ENCODE data around the gene ZMYND8. TPM values are rescaled to one million over a fixed set of nuclear protein-coding genes. Genes with fewer than 3 reads are reported as not detected.

The ZMYND8 gene
- total and polyA plus RNA-seq, 10 of the 15 experiments (the other 5 are each of a cell fraction or from before 2014, with no cell fraction given) = 12.9 to 54.8 (median 23.1) TPM

- no peak for TF ChIP-seq ZBTB4 (CRISPR knock-in tag; IDR thresholded peaks at IDR 0.05)
- TF ChIP-seq POU2F2 (IDR thresholded peaks at IDR 0.05; ENCODE audit: borderline replicate concordance, low read depth, low read length) = no peak
- no peak for TF ChIP-seq MYB (IDR thresholded peaks at IDR 0.05; ENCODE audit: borderline replicate concordance, low read depth, low read length)
- TF ChIP-seq RAD21 (IDR thresholded peaks at IDR 0.05; ENCODE audit: insufficient read depth, low read depth, low read length) = no peak
- no peak for TF ChIP-seq POLR2A (IDR thresholded peaks at IDR 0.05; ENCODE audit: low read depth, low read length)
- TF ChIP-seq ZSCAN29 (IDR thresholded peaks at IDR 0.05) = no peak
- no peak for TF ChIP-seq PAX5 (IDR thresholded peaks at IDR 0.05; ENCODE audit: borderline replicate concordance, low read depth, low read length)
- no peak for TF ChIP-seq SUZ12 (IDR thresholded peaks at IDR 0.05; ENCODE audit: unreplicated experiment)
- peak in 1 of 2 experiments; percentile 19; a peak in 1 of 4 replicates for TF ChIP-seq IKZF2 (IDR thresholded peaks at IDR 0.05)
- TF ChIP-seq ATF3 (IDR thresholded peaks at IDR 0.05; ENCODE audit: borderline replicate concordance, extremely low read depth, low read depth, low read length) = no peak
- no peak for TF ChIP-seq TCF3 (IDR thresholded peaks at IDR 0.05; ENCODE audit: borderline replicate concordance, insufficient read depth, low read depth, low read length)
- no peak for TF ChIP-seq ZNF687 (IDR thresholded peaks at IDR 0.05)
- TF ChIP-seq RB1 (IDR thresholded peaks at IDR 0.05; ENCODE audit: borderline replicate concordance) = no peak
- TF ChIP-seq STAT3 (IDR thresholded peaks at IDR 0.05; ENCODE audit: low read depth, low read length) = no peak
- TF ChIP-seq CHD4 (IDR thresholded peaks at IDR 0.05) = no peak
- TF ChIP-seq ZBTB11 (CRISPR knock-in tag; IDR thresholded peaks at IDR 0.05) = no peak
- TF ChIP-seq E2F8 (IDR thresholded peaks at IDR 0.05; ENCODE audit: low read depth, partially characterized antibody) = no peak
- TF ChIP-seq RUNX3 (IDR thresholded peaks at IDR 0.05; ENCODE audit: low read length) = no peak
Measured at GRCh38 chr20:47262008-47262364, 94.5 kb downstream of the ZMYND8 start (continued).

Measured in GM12878 (cell line).